Osteocyte (in vitro differentiated cells): ENCODE results near the gene IFNGR1. TPM values are rescaled to one million over a fixed set of nuclear protein-coding genes. Genes with fewer than 3 reads are reported as not detected.

Experiments used
- DNase-seq: peaks from one replicate; pipeline ENCODE4 v3.0.0; 2021; ENCODE audit warnings: mixed read lengths; ENCODE audit not compliant: unreplicated experiment; ENCODE audit errors: extremely low spot score
- H3K27ac Mint-ChIP-seq: one replicate; pipeline ENCODE4 v1.8.0; 2021; ENCODE audit warnings: mild to moderate bottlenecking, mixed read lengths; ENCODE audit not compliant: unreplicated experiment
- H3K27me3 Mint-ChIP-seq: one replicate; pipeline ENCODE4 v1.8.0; 2021; ENCODE audit warnings: mixed read lengths; ENCODE audit not compliant: unreplicated experiment
- H3K36me3 Mint-ChIP-seq: one replicate; pipeline ENCODE4 v1.8.0; 2021; ENCODE audit warnings: mixed read lengths; ENCODE audit not compliant: unreplicated experiment
- H3K4me1 Mint-ChIP-seq: one replicate; pipeline ENCODE4 v1.8.0; 2021; ENCODE audit warnings: mixed read lengths; ENCODE audit not compliant: unreplicated experiment
- H3K4me3 Mint-ChIP-seq: one replicate; pipeline ENCODE4 v1.8.0; 2021; ENCODE audit warnings: mild to moderate bottlenecking, moderate library complexity, mixed read lengths; ENCODE audit not compliant: unreplicated experiment
- H3K9me3 Mint-ChIP-seq: one replicate; pipeline ENCODE4 v1.8.0; 2021; ENCODE audit warnings: mixed read lengths; ENCODE audit not compliant: unreplicated experiment
- CTCF ChIP-seq: fragments of 200-600 bp; sonication (generic); IDR thresholded peaks from 2 replicates; pipeline ENCODE4 v1.5.0; 2021; ENCODE audit warnings: antibody characterized with exemption, mild to moderate bottlenecking, moderate library complexity
- total RNA-seq: library from RNA; stranded (reverse); gene quantifications from 2 replicates; pipeline ENCODE4 v1.2.1, GENCODE V29; 2021

IFNGR1 gene
- total RNA-seq, 1 donor from 2014 or later = 33.4 TPM

- no peaks in the 10 kb centered on the region for H3K36me3 Mint-ChIP-seq
- H3K9me3 Mint-ChIP-seq = no peaks in the 10 kb centered on the region
- H3K4me3 Mint-ChIP-seq = no peak overlapping the region
- no peaks in the 10 kb centered on the region for H3K27me3 Mint-ChIP-seq
- H3K4me1 Mint-ChIP-seq = peaks cover 10% of the 10 kb centered on the region
- no peak for DNase-seq
- TF ChIP-seq CTCF = no peak
- H3K27ac Mint-ChIP-seq = no peak overlapping the region
Observed at GRCh38 chr6:137226697-137227096, 7.5 kb upstream of the IFNGR1 start.

GRCh38 chr6:137224799-137225198 is 5.6 kb upstream of the IFNGR1 start:
- Mint-ChIP-seq H3K4me3 (no peak overlapping the region), H3K36me3 (no peaks in the 10 kb centered on the region), H3K27ac (peak overlapping the region; percentile 63), H3K27me3 (no peaks in the 10 kb centered on the region), H3K9me3 (no peaks in the 10 kb centered on the region), H3K4me1 (peaks cover 13% of the 10 kb centered on the region)
- no peak for TF ChIP-seq CTCF
- no peak for DNase-seq

- Mint-ChIP-seq H3K27ac (peak overlapping the region; percentile 36), H3K36me3 (no peaks in the 10 kb centered on the region), H3K27me3 (no peaks in the 10 kb centered on the region), H3K9me3 (no peaks in the 10 kb centered on the region), H3K4me3 (no peak overlapping the region), H3K4me1 (peaks cover 17% of the 10 kb centered on the region)
- DNase-seq = no peak
- no peak for TF ChIP-seq CTCF
Observed at GRCh38 chr6:137223370-137224131, 4.4 kb upstream of the IFNGR1 start.

- no peak overlapping the region for H3K4me3 Mint-ChIP-seq
- no peaks in the 10 kb centered on the region for H3K27me3 Mint-ChIP-seq
- no peak overlapping the region for H3K27ac Mint-ChIP-seq
Observed at GRCh38 chr6:137222381-137222780, 3.2 kb upstream of the IFNGR1 start.

More at GRCh38 chr6:137222381-137222780, 3.2 kb upstream of the IFNGR1 start:
- TF ChIP-seq CTCF = no peak
- Mint-ChIP-seq H3K9me3 (no peaks in the 10 kb centered on the region), H3K4me1 (peaks cover 28% of the 10 kb centered on the region), H3K36me3 (no peaks in the 10 kb centered on the region)
- no peak for DNase-seq
